Middle frontal gyrus (tissue), 1 donor: ENCODE results near the gene TLE7.

Experiments
- DNase-seq: peaks from one replicate; pipeline ENCODE4 v3.0.0-alpha.2; 2015; ENCODE audit warnings: low spot score; ENCODE audit errors: extremely low spot score

TLE7 gene

DNA sequence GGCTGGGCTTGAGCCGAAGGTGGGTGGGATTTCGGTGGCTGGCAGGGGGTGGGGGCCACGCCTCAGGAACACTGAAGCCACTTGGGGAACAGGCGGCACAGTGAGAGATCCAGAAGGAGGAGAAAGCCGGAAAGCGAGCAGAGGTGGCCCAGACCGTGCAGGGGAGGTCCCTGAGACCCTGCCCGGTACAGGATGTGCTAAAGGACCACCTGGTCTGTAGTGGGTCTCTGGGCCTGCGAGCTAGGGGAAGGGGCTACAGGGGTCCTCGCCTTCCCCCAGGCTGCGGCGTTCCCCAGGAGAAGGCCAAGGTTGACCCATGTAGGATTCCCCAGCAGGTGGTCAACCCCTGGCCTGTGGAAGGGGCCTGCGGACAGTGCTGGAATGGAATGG is at the start of gene TLE7:
TLE7 (minus strand) TSS at position 4 of the 390 bp plus-strand sequence. CDS start 8,730 bp downstream, outside the sequence.
- no peak for DNase-seq

DNA sequence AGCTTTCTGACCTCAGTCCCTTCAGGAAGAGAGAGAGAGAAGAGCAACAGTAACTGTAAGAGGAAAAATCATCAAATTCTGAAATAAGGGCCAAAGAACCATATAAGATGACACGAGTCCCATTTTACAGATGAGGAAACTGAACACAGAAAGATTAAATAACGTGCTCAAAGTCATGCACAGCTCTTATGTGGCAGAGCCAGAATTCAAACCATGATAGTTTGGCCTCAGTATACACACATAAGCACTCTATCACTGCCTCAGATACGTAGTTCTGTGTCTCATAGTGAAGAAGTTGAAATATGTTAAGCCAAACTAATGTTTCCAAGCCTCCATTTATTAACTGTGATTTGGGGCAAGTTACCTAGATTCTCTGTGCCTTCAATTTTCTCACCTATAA is 49.2 kb upstream of the TLE7 start:
- no peak for DNase-seq

DNA sequence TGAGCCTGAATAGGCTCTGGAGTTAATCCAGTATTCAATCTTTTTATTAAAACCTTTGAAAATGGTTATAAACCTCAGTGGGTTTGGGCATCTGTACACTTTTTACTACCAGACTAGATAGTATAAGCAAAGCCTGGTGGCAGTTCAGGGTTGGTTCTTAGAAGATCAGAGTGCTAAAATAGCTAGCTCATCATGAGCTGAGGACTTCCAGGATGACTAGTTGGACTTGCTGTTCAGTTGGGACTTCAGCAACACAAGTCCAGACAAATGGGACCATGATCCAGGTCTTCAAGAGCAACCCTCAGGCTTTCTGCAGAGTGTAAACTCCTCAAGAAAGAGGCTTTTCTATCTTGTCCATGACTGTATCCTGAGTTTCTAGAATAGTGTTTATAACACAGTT is 48.5 kb upstream of the TLE7 start:
- no peak for DNase-seq

DNA sequence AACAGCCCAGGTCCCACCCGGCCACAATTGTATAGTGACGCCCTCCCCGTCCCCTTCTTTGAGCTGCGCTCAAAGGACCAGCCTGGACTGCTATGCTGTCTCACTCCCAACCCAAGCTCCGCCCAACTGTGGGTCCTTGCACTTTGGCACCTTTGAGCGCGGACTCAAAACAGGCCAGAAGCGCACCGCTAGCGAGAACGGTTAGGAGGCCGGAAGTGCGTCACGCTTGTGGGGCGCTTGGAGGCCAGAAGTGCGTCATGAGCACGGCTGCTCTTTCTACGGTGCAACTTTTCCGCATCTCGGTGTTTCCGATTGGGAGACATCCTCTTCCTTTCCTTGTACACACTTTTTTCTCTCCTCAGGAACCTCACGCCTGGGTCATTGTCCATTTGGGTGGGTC is 47.3 kb upstream of the TLE7 start, which contains the start of gene ZNF19:
ZNF19 (minus strand) TSS at position 203 of the 400 bp plus-strand sequence. CDS start 7,210 bp downstream, outside the sequence.
- no peak for DNase-seq

DNA sequence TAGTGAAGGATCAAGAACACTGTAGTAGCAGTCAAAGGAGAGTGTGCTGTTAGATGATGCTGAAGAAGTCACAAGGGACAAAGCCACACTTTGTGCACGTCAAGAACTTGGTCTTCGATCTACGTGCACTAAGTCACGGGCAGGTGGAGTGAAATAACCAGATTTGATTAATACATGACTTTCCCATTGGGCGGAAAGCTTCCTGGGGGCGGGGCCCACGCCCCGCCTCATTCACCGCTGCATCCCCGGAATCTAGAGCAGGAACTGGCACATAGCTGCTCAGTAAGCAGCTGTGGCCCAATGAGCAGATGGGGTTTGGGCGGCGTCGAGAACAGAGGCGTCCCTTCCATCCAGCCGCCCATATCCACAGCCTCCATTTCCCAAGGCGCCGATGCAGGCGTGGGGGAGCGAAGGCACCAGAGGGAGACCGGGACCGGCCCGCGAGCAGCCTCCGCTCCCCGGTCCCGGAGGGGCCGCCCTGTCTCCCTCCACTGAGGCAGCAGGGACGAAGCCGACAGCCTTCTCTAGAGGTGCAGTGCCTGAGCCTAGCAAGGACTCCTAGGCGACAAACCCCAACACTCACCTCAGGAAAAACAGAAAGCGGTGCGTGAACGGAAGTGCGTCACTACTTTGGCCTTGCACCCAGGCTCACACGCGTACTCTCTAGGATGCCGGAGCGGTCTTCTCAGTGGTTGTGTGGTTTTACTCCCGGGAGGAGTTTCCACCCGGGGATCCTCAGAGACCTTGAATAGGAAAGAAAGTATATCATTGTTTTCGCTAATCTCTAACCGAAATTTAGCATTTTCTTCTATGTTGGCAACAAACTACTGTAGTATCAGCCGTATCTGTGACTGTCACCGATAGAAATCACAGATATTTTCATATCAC is 42.4 kb upstream of the TLE7 start:
- peak; percentile 89 for DNase-seq

DNA sequence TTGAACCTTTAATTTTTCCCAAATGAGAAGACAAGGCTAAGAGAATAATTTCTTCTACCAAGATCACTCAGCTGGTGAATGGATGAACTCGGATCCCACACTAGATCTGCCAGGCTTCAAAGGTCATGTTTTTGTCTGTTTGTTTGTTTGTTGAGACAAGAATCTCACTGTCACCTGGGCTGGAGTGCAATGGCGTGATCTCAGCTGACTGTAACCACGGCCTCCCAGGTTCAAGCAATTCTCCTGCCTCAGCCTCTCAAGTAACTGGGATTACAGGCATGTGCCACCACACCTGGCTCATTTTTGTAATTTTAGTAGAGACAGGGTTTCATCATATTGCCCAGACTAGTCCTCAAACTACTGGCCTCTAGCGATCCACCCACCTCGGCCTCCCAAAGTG is 40.7 kb upstream of the TLE7 start:
- DNase-seq = no peak

DNA sequence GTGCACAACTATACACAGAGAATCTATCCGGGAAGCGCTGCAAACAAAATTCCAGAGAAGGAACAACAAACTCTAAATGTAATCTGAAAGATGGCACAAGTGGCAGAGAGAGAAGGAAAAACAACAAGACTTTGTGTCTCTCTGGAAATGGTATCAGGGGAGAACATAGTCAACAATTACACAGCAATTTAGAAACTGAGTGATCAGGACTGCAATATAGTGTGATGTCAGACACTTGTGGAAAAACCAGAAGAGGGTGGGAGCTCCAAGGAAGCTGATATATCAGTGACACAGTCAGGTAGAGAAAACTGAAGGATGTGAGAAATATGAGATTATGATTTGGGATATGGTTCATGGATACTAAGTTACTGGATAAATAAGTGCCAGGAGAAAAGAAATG is 39.1 kb upstream of the TLE7 start:
- no peak for DNase-seq

DNA sequence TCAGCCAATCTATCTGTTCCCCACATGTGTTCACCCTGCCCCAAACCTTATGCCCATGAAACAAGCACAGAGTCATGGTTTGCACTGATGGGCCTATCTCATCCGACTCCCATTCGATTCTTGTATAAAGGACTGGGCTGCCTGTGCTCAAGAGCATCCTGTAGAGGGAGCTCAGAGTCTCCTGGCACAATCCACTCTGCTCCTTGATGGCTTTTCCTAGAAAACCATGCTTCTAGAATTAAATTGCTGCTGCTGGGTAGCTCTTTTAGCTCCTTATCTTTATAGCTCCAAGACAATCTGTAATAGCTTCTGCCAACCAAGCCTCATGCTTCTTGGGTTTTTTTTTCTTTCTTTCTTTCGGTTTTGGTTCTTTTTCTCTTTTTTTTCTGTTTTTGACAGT is 37.6 kb upstream of the TLE7 start:
- DNase-seq = no peak

DNA sequence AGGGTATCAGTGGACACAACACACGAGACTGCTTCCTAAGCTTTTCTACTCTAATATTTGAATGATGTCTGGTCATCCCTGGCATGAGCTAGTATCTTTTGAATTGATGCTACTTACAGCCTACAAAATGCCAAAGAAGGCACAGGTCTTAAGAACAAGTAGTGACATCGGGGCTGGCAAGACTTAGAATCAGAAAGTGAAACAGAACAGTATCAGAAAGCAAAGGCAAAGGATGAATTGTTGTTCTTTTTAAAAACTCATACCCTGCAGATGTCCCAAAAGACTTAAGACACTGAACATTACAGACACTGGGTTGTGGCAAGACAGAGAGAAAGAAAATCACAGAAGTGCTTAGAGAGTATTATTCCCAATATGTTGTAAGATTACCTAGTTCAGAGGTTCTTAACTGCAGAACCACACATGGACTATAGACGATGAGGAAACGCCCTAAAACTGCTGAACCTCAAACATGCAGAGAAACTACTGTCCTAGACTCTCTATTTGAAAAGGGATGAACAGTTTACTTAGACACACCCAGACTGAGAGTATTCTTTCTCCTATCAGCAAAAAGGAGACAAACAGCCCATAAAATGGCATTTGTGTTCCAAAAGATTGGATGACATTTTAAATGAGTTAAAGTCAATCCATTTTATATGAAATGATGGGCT is 34.7 kb upstream of the TLE7 start:
- no peak for DNase-seq

DNA sequence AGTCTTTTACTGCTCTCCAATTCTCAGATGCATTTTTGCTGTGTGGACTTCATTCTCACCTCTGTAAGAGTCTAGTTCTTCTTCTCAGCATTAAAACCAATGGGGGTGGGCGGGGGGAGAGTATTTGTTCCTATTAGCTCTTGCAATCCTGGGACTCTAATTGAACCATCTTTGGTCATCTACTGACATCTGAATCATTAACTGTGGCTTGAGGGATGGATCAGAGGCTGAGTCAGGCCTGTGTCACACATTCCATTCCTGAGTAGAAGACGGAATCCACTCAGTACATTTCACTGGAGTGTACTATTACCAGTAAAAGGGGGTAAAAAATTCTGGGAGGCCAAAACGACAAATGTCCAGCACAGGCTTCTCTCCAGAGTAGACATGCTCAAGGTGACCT is 33.0 kb upstream of the TLE7 start:
- no peak for DNase-seq

DNA sequence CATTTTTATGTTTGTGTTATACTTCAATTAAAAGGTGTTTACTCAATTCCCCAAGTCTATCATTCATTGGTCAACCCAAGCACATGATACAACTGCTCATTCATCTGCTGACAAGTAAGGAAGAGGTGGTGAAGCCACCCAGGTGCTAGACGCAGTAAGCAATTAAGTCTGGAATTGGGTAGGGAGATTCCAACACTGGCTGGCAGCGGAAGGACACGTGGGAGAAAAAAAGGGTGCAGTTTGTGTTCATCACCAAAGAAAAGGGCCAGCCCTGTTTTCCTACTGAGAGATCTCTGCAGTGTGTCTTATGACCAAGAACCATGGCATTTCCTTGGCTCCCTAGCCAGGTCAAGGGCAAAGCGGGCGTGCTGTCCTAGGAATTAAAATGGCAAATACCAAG is 32.0 kb upstream of the TLE7 start:
- no peak for DNase-seq

DNA sequence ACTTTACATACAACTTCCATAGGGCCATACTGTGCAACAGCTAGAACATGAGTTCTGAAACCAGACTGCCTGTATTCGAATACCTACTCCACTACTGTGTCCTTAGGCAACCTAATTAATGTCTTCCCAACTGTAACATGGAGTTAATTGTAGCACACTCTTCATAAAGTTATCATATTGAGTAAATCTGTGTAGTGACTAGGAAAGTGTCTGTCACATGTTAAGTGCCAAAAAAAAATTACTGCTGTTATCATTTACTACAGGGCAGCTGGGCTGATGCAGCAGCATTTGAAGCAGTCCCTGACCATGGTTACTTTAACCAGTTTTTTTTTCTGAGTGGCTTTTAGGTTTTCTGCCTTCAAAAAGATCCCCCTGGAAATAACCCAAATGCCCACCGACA is 31.1 kb upstream of the TLE7 start:
- no peak for DNase-seq

DNA sequence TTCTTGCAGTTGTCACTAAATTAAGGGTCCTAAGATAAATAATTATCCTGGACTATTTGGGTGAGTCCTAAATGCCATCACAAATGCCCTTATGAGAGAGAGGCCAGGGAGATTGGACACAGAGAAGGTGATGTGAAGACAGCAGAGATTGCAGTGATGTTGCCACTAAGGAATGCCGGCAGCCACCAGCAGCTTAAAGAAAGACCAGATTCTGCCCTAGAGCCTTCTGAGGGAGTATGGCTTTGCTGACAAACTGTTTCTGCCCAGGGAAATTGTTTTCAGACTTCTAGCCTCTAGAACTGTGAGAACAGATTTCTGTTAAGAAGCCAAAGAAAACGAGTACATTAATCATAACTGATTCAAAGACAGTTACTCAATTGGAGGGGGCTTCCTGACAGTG is 30.2 kb upstream of the TLE7 start:
- no peak for DNase-seq

DNA sequence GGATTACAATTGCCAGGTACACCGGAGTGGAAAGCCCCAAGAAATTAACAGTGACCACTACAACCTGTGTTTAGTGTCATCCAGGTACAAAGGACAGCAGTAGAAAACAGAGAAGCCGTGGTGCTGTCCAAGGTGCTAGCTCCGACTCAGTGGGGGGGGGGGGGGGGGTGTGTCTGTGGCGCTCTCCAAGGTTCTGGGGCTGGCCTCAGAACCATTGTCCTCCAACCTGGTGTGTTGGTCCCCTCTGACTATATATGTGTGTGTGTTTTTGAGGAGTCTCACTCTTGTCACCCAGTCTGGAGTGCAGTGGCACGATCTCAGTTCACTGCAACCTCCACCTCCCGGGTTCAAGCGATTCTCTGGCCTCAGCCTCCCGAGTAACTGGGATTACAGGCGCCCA is 26.0 kb upstream of the TLE7 start:
- DNase-seq = no peak

DNA sequence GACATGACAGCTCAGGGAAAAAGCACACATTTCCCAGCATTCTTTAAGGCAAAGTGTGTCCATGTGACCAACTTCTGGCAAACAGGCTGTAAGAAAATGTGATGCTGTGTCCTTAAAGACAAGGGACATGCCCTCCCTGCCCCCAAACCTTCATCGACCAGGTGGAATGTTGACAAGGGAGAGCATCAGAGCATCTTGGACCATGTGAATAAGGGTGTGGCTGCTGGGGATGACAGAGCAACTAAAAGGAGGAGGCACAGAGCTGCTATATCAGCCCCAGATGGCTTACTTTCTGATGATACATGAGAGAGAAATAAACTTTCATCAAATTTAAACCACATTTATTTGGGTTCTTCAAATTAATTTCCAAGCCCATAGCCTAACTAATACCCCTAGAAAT is 22.4 kb upstream of the TLE7 start:
- no peak for DNase-seq

DNA sequence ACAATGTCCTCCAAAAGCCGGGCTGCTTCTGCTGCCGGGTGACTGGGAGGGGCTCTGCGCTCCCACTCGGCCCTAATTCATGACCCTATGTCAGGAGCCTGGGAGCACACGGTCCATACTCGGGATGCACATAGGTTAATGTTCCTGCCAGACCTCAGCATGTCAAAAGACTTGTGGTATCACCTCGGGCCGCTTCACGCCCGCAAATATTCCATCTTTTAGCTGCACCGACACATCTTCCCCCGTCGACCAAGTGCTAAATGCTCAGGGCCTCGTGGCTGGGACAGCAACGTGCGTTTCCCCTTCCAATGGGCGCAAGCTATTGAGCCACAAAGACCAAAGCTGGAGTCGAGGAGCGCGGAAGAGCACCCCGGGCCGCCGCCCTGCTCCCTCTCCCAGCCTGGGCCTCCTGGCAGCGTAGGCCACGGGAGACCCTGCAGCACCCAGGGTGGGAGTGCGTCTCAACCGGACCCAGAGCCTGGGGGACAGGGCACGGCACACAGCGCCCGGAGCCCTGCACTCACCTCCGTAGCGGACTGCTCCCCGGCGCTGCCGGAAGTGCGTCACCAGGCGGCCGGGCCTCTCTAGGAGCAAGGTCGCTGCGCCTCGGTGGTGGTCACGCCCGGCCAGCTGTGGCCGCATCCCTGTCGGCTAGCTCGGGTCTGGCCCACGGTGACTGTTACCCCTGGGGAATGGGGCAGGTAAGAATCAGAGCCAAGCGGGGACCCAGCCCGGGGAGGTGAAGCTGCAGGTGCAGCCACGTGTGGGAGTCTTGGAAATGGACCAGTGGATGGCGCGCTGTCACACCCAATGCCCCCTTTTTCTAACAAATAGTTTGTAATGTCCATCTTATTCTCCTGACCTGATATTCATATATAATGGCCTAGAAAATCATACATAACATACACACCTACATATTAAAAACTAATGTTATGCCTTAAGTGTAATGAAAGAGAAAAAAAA is 20.1 kb upstream of the TLE7 start, which contains the start of gene ZNF23:
ZNF23 (minus strand) TSS at position 562 of the 963 bp plus-strand sequence. CDS start 5,451 bp downstream, outside the sequence.
- peak; percentile 52 for DNase-seq

DNA sequence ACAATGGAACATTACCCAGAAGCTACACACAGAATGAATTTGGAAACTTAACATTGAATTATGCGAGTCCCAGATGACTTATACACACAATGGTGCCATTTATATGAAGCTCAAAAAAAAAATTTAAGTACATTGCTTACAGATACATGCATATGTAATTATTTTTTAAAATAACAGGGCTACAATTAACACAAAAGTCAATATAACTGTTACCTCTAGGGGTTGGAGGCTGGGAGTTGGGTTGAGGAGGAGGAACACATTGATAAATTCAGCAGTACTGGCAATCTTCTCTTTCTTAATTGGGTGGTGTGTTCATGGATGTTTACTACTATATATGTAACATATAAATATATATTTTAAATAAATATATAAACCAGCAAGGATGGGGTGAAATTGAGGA is 19.1 kb upstream of the TLE7 start:
- no peak for DNase-seq

DNA sequence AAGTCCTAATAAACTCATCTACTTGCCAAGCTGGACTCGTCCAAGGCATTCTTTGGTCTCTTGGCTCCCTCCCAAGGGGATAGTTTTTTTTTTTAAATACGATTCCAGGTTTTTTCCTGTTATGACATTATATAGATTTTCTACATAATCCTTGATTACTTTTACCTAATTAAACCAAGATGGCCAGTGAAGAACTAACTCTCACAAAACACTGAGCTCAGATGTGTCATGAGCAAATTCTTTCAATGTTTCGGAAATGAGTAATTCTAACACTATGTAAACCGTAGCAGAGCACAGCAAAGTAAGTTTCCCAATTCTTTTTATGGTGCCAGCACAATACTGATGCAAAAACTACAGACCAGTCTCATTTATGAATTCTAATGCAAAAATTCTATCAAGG is 18.4 kb upstream of the TLE7 start:
- no peak for DNase-seq

DNA sequence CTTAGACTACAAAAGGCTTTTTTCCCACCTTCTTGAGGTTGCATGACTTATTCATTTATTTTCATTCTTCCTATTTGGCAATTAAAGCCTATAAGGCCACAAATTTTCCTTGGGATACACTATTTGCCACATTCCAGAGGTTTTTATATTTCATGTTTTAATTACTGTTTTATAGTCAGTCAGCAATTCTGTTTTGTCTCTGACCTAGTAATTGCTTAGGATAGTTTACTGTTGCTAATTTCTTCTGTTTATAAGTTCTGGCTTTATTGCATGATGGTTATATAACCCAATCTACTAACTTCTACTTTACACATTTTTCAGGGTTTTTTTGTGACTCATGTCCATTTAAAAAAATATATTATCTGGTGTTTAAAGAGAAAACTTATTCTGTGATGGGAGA is 17.7 kb upstream of the TLE7 start:
- no peak for DNase-seq

DNA sequence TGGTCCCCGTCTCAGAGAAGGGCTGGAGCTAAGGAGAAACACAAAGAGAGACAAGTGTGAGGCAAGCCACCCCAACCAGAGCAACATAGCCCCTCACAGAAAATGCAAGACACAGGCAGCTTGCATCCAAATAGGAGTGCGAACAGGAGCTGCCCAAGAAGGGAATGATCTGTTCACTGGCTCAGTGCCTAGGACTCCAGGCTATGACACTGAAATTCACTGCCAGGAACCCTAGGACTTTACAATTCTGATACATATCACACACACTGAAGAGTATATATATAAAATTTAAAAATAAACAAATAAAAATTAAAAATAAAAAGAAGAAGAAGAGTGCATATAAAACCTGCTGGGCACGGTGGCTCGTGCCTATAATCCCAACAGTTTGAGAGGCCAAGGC is 14.9 kb upstream of the TLE7 start:
- no peak for DNase-seq

DNA sequence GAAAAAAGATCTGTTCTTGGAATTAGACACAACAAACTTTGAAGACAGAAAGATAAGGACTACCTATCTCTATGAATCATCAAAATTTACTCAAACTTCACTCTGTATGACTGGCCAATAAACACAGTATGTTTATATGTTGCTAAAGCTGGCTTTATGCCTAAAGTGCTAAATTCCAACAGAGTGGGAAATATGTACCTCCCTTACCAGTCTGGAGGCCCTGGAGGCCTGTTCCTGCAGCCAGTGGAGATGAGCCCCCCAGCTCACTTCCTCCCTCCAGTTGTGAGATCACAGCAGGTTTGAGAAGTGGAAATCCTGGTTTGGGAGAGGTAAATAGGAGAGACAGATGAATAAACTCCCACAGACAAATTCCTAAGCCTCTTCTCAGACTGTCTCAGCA is 11.2 kb upstream of the TLE7 start:
- DNase-seq = no peak
